ENCODE results near the gene SH3D19.
"Not testable (repeated sequence)": the region's sequence is repeated elsewhere in the genome, so short reads cannot be mapped to it uniquely, and the experiment has no call there.

Gene SH3D19

DNA sequence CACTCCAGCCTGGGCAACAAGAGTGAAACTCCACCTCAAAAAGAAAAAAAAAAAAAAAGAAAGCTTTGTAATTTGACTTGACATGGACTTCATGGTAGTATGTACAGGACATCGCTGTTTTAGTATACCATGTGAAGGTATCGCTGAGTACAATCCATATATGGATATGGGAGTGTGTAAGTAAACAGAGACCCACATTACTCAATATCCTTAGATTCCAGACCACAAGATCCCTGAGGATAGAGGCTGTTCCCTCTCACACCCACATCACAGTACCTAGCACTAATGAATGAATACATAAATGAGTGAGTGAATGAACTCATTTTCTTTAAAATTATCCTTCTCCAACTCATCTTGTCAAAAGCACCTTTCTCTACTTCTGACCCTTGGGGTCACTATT lies 234.4 kb downstream of the SH3D19 start:
- DNase-seq = no peak

DNA sequence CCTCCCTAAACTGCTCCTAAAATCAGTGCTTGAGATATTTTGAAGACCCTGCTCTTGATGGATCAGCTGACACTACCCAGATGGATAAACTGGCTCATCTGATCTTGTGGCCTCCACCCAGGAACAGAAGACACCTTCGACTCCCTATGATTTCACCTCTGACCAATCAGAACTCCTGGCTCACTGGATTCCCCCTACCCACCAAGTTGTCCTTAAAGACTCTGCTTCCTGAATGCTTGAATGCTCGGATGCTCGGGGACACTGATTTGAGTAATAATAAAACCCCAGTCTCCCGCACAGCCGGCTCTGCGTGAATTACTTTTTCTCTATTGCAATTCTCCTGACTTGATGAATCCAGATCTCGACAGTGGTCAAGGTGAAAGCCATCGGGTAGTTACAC lies 237.9 kb downstream of the SH3D19 start:
- DNase-seq = no peak

- DNase-seq = not testable (repeated sequence)
Observed at GRCh38 chr4:151077978-151078377, 247.4 kb downstream of the SH3D19 start.

- DNase-seq = no peak
Observed at GRCh38 chr4:151074416-151074916, 250.9 kb downstream of the SH3D19 start.

Measured in T-helper 9 cell (primary cell).